ENCODE data around the gene PRKD1.

The PRKD1 gene

GRCh38 chr14:29649170-29649569, 278.5 kb downstream of the PRKD1 start:
- ATAC-seq (ENCODE audit: low read depth) = no peak
- Histone ChIP-seq H3K27ac (ENCODE audit: poor library complexity, severe bottlenecking) (no peak overlapping the region), H3K9me3 (ENCODE audit: severe bottlenecking) (peaks cover 9% of the 10 kb centered on the region), H3K36me3 (ENCODE audit: low read depth) (no peaks in the 10 kb centered on the region), H3K4me1 (ENCODE audit: insufficient read depth, poor library complexity, severe bottlenecking) (no peaks in the 10 kb centered on the region), H3K27me3 (ENCODE audit: insufficient read depth, poor library complexity, severe bottlenecking) (no peaks in the 10 kb centered on the region), H3K4me3 (ENCODE audit: severe bottlenecking) (no peak overlapping the region)
- no peak for TF ChIP-seq CTCF (IDR thresholded peaks at IDR 0.05; ENCODE audit: poor library complexity, severe bottlenecking)
- DNase-seq (ENCODE audit: low spot score) = no peak

DNA sequence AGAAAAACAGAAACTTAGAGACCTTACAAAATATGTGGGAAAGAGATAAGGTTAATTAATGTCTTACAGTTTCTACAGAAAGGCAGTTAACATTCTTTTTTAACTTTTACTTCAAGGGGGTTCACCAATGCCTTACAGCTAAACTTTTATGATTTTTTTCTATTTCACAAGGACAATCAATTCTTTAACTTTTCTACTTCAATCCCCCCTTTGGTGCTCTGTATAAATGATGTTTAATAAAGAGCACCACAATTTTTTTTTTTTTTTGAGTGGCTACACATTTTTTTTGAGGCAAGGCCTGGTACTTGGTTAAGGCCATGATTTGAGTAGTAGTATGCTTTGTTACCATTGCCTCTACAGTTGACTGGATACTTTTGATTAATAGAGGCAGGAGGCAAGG, 279.6 kb downstream of the PRKD1 start:
- no peak for ATAC-seq (ENCODE audit: low read depth)

GRCh38 chr14:29645117-29645516, 282.5 kb downstream of the PRKD1 start:
- Histone ChIP-seq H3K27ac (ENCODE audit: poor library complexity, severe bottlenecking) (no peak overlapping the region), H3K9me3 (ENCODE audit: severe bottlenecking) (peaks cover 9% of the 10 kb centered on the region), H3K4me3 (ENCODE audit: severe bottlenecking) (no peak overlapping the region), H3K4me1 (ENCODE audit: insufficient read depth, poor library complexity, severe bottlenecking) (no peaks in the 10 kb centered on the region), H3K27me3 (ENCODE audit: insufficient read depth, poor library complexity, severe bottlenecking) (no peaks in the 10 kb centered on the region), H3K36me3 (ENCODE audit: low read depth) (no peaks in the 10 kb centered on the region)
- no peak for DNase-seq (ENCODE audit: low spot score)
- TF ChIP-seq CTCF (IDR thresholded peaks at IDR 0.05; ENCODE audit: poor library complexity, severe bottlenecking) = no peak
- ATAC-seq (ENCODE audit: low read depth) = no peak

More for the DNA sequence above, 279.6 kb downstream of the PRKD1 start:
- Histone ChIP-seq H3K4me1 (ENCODE audit: insufficient read depth, poor library complexity, severe bottlenecking) (no peaks in the 10 kb centered on the region), H3K4me3 (ENCODE audit: severe bottlenecking) (no peak overlapping the region), H3K9me3 (ENCODE audit: severe bottlenecking) (peaks cover 9% of the 10 kb centered on the region), H3K36me3 (ENCODE audit: low read depth) (no peaks in the 10 kb centered on the region), H3K27ac (ENCODE audit: poor library complexity, severe bottlenecking) (no peak overlapping the region), H3K27me3 (ENCODE audit: insufficient read depth, poor library complexity, severe bottlenecking) (no peaks in the 10 kb centered on the region)
- no peak for DNase-seq (ENCODE audit: low spot score)
- TF ChIP-seq CTCF (IDR thresholded peaks at IDR 0.05; ENCODE audit: poor library complexity, severe bottlenecking) = no peak

- no peak for DNase-seq (ENCODE audit: low spot score)
- no peaks in the 10 kb centered on the region for H3K36me3 ChIP-seq (ENCODE audit: low read depth)
- no peak for TF ChIP-seq CTCF (IDR thresholded peaks at IDR 0.05; ENCODE audit: poor library complexity, severe bottlenecking)
- H3K9me3 ChIP-seq (ENCODE audit: severe bottlenecking) = peaks cover 9% of the 10 kb centered on the region
- H3K27me3 ChIP-seq (ENCODE audit: insufficient read depth, poor library complexity, severe bottlenecking) = no peaks in the 10 kb centered on the region
- H3K27ac ChIP-seq (ENCODE audit: poor library complexity, severe bottlenecking) = no peak overlapping the region
- H3K4me1 ChIP-seq (ENCODE audit: insufficient read depth, poor library complexity, severe bottlenecking) = no peaks in the 10 kb centered on the region
- H3K4me3 ChIP-seq (ENCODE audit: severe bottlenecking) = no peak overlapping the region
- no peak for ATAC-seq (ENCODE audit: low read depth)
Observed at GRCh38 chr14:29643433-29644211, 284.0 kb downstream of the PRKD1 start.

DNA sequence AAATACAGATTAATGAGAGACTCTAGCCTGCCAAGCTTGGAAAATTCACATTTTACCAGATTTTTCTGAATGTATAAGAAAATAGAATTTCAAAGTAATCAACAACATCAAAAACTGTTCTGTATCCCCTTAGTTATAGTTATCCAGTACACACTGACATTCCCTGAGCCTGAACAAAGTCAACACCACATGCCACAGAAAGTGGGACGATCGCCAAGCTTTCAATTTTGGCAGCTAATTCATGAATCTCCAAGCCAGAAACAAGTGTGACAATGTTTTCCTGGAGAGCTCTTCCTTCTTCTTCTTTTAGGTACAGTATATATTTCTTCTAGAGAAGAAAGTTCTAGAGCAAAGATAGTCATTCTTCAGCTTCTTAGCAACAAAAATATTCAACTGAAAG, 290.2 kb downstream of the PRKD1 start:
- ATAC-seq (ENCODE audit: low read depth) = no peak
- Histone ChIP-seq H3K27ac (ENCODE audit: poor library complexity, severe bottlenecking) (no peak overlapping the region), H3K9me3 (ENCODE audit: severe bottlenecking) (no peaks in the 10 kb centered on the region), H3K27me3 (ENCODE audit: insufficient read depth, poor library complexity, severe bottlenecking) (no peaks in the 10 kb centered on the region), H3K4me1 (ENCODE audit: insufficient read depth, poor library complexity, severe bottlenecking) (no peaks in the 10 kb centered on the region), H3K36me3 (ENCODE audit: low read depth) (no peaks in the 10 kb centered on the region), H3K4me3 (ENCODE audit: severe bottlenecking) (no peak overlapping the region)
- no peak for DNase-seq (ENCODE audit: low spot score)
- TF ChIP-seq CTCF (IDR thresholded peaks at IDR 0.05; ENCODE audit: poor library complexity, severe bottlenecking) = no peak

Measured in RWPE2 (cell line).